Stimulated activated memory B cell treated with anti-CD40 and anti-IgM and Interleukin-4, amounts not matched to agents 10 μg/mL and 1 μg/mL and 100 μg/mL, for 72 hours (primary cell): Measurements from ENCODE around the gene LRRC46.

Source experiments
- ATAC-seq: fragments of 150-1000 bp; cut with Tn5 transposase; 2 replicates; pipeline ENCODE4 v1.10.0; 2021
- H3K27ac Mint-ChIP-seq: one replicate; pipeline ENCODE4 v1.8.0; 2022; ENCODE audit warnings: mild to moderate bottlenecking, mixed read lengths
- H3K27me3 Mint-ChIP-seq: one replicate; pipeline ENCODE4 v1.8.0; 2022; ENCODE audit warnings: mixed read lengths
- H3K36me3 Mint-ChIP-seq: one replicate; pipeline ENCODE4 v1.8.0; 2022; ENCODE audit warnings: mixed read lengths
- H3K4me1 Mint-ChIP-seq: one replicate; pipeline ENCODE4 v1.8.0; 2022; ENCODE audit warnings: mixed read lengths
- H3K4me3 Mint-ChIP-seq: one replicate; pipeline ENCODE4 v1.8.0; 2022; ENCODE audit warnings: mild to moderate bottlenecking, moderate library complexity, mixed read lengths
- H3K9me3 Mint-ChIP-seq: one replicate; pipeline ENCODE4 v1.8.0; 2022; ENCODE audit warnings: mixed read lengths

LRRC46 gene

DNA sequence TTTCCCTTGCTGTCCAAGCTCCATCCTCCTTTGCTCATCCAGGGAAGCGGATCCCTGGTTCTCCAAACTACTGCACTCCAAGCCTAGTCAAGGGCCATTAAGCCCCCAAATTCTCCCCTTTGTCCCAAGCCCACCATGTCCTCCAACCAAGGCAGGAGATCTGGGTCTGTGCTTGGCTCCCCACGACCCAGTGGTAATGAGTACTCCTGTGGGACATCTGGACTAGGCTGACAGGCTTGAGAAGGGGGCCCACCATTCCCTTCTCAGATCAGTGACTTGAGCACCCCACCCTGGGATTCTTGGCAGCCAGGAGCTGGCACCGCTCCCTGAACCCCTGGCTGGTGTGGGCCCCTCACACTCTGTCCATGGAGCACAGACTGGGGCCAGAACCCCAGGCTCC, 27.0 kb upstream of the LRRC46 start:
- no peak for ATAC-seq
- peaks cover 33% of the 10 kb centered on the region for H3K36me3 Mint-ChIP-seq
- H3K4me1 Mint-ChIP-seq: no peaks in the 10 kb centered on the region
- H3K27ac Mint-ChIP-seq: no peak overlapping the region
- no peaks in the 10 kb centered on the region for H3K9me3 Mint-ChIP-seq
- no peak overlapping the region for H3K4me3 Mint-ChIP-seq
- H3K27me3 Mint-ChIP-seq: no peaks in the 10 kb centered on the region

DNA sequence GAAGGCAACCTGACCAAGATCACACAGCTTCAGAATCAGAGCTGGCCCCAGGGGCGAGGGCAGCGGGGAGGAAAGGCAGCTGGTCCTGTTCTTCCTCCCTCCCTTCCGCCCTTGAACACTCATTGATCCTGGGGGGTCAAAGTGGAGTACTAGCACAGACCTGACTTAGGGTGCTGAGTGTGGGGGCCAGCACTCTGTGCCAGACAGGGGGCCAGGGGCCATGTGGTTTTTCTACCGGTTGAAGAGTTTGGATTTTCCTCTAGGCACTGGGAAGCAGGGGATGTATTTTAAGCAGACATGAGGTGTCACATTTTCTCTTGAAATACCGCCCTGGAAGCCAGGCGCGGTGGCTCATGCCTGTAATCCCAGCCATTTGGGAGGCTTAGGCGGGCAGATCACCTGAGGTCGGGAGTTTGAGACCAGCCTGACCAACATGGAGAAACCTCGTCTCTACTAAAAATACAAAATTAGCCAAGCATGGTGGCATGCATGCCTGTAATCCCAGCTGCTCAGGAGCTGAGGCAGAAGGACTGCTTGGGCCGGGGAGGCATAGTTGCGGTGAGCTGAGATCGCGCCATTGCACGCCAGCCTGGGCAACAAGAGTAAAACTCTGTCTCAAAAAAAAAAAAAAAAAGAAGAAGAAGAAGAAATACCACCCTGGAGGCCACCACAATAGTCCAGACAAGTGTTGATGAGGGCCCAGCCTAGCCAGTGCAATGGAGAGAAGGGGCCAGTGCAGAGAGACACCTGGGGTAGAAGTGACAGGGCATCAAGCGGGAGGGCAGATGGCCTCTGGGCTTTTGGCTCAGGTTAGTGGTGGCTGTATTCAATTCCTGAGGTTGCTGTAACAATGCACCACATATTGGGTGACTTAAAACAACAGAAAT, 25.2 kb upstream of the LRRC46 start:
- Mint-ChIP-seq H3K27me3 (no peaks in the 10 kb centered on the region), H3K36me3 (peaks cover 50% of the 10 kb centered on the region), H3K9me3 (no peaks in the 10 kb centered on the region), H3K4me3 (no peak overlapping the region), H3K4me1 (peaks cover 12% of the 10 kb centered on the region), H3K27ac (no peak overlapping the region)
- ATAC-seq: no peak

DNA sequence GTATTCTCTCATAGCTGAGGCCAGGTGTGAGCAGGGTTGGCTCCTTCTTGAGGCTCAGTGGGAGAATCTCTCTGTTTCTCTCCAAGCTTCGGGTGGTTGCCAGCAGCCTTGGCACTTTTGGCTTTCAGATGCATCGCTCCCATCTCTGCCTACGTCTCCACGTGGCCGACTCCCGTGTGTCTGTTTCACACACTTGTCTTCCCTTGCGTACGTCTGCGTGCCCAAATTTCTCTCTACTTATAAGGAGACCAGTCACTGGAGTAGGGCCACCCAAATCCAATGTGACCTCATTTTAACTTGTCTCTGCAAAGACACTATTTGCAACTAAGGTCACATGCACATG, 24.6 kb upstream of the LRRC46 start:
- no peak overlapping the region for H3K27ac Mint-ChIP-seq
- no peaks in the 10 kb centered on the region for H3K9me3 Mint-ChIP-seq
- H3K4me1 Mint-ChIP-seq: peaks cover 16% of the 10 kb centered on the region
- ATAC-seq: no peak
- H3K4me3 Mint-ChIP-seq: no peak overlapping the region
- H3K36me3 Mint-ChIP-seq: peaks cover 57% of the 10 kb centered on the region
- no peaks in the 10 kb centered on the region for H3K27me3 Mint-ChIP-seq

DNA sequence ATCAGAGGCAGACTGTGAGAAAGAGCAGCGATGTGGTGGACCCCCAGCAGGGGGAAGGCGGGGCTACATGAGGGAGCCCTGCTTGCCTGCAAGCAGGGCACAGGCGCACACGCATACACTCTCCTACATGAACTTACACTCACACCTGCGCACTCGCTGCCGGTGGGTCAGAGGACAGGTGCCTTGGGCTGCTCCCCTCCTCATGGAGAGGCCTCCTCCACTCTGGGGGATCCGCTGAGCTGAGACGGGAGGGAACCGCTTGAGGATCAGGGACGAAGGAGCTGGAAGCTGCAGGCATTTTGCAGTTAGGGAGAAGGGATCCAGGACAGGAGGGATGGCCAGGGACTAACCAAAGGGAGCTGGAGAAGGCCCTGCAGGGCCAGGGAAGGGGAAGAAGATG, 24.0 kb upstream of the LRRC46 start:
- no peaks in the 10 kb centered on the region for H3K27me3 Mint-ChIP-seq
- no peak overlapping the region for H3K27ac Mint-ChIP-seq
- no peak overlapping the region for H3K4me3 Mint-ChIP-seq
- H3K9me3 Mint-ChIP-seq: no peaks in the 10 kb centered on the region
- no peak for ATAC-seq
- H3K4me1 Mint-ChIP-seq: peaks cover 16% of the 10 kb centered on the region
- peaks cover 62% of the 10 kb centered on the region for H3K36me3 Mint-ChIP-seq

DNA sequence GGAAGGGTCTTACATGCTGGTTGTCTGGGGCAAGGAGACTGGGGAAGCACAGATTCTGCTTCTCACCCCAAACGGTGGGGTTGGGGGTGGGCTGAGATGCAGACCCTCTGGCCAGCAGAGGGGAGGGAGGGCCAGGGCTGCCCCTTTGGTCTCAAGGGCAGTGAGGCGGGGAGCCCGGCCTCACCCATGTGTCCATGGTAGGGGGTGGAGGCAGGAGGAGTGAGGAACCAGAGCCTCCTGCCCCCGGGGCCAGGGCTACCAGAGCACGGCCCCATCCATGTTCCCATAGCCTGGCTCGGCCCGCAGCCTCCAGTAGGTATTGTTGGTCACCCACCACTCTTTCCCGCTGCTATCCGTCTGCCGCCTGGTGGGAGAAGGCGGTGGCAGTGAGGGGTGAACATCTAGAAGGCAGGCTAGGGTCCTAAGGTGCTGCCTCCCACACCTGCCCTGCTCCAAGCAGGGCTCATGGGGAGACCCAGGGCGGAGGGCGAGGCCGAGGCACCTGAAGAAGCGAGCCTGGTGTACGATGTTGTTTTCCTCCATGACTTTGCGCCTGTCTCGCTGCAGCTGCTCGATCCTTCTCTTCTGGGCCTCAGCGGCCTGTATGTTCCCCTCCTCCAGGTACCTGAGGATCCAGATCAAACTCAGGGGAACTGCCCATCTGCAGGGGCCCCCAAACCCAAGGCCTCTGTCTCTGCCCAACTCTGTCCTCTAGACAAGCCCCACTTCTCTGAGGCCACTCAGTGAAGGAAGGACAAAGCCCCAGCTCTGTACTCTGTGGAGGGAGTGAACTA, 23.2 kb upstream of the LRRC46 start:
- no peak for ATAC-seq
- Mint-ChIP-seq H3K27me3 (no peaks in the 10 kb centered on the region), H3K36me3 (peaks cover 70% of the 10 kb centered on the region), H3K4me3 (no peak overlapping the region), H3K27ac (no peak overlapping the region), H3K4me1 (peaks cover 16% of the 10 kb centered on the region), H3K9me3 (no peaks in the 10 kb centered on the region)

GRCh38 chr17:47808830-47809480, 22.5 kb upstream of the LRRC46 start:
- Mint-ChIP-seq H3K4me3 (no peak overlapping the region), H3K36me3 (peaks cover 71% of the 10 kb centered on the region), H3K27me3 (no peaks in the 10 kb centered on the region), H3K9me3 (no peaks in the 10 kb centered on the region), H3K27ac (no peak overlapping the region), H3K4me1 (peaks cover 16% of the 10 kb centered on the region)
- ATAC-seq: no peak

DNA sequence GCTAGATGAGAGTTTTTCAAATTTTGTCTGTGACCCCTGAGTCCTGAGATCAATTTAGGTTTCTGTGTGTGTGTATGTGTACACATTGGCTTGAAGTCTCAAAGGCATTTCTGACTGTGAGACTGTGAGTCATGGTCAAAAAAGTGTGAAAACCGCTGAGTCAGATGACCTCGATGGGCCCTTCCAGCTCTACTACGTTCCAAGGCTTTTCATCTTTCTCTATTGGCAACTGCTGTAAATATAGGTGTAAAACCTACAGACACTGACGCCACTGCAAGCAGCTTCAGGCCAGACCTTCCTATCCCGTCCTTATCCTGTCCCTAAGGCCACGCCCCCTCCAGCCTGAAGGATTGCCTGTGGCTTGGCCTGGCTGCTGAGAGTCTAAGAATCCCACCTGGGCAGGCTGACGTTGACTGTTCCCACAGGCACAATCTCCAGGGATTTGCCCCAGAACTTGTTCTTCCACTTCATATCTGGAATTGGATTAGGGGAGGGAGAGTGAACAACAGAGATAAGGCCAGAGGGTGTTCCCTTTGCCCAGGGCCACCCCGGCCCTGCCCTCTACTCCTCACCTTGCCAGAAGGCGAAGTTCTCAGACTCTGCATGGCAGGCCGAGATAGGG, 21.2 kb upstream of the LRRC46 start:
- H3K36me3 Mint-ChIP-seq: peaks cover 81% of the 10 kb centered on the region
- peak overlapping the region; percentile 38 for H3K27ac Mint-ChIP-seq
- peaks cover 16% of the 10 kb centered on the region for H3K4me1 Mint-ChIP-seq
- H3K27me3 Mint-ChIP-seq: no peaks in the 10 kb centered on the region
- ATAC-seq: no peak
- H3K9me3 Mint-ChIP-seq: no peaks in the 10 kb centered on the region
- no peak overlapping the region for H3K4me3 Mint-ChIP-seq

DNA sequence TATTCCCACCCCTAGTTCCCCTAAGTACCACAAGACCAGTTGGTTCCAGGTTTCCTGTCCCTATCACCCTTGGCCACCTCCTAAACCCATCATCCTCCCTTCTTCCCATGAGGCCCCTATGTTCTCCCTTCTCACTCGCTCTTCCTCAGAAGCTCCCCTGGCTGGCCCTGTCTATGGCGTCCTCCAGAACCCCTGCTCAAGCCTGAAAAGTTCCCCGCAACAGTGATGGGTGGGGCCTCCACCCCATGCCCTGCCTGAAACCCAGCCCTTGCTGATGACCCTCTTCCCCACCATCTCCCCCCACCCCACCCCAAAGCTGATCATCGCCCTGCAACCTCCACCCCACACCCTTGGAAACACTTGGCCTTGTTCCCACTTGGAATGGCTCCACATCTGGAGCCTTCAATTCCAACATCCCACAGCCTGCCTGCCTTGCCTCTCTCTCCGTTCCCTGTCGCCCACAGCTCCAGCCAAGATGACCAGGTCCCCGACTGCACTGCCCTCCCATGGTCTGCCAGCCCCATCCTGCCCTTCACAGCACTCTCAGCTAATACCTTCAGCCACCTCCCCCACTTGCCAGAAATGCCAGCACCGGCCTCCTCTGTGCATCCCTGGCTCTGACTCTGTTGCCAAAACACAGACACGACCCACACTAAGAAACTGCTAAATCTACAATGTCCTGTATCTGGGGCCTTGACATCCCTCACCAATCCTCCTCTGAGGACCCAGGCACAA, 20.4 kb upstream of the LRRC46 start:
- no peaks in the 10 kb centered on the region for H3K27me3 Mint-ChIP-seq

GRCh38 chr17:47811709-47812108, 19.8 kb upstream of the LRRC46 start:
- H3K4me1 Mint-ChIP-seq: peaks cover 16% of the 10 kb centered on the region
- H3K4me3 Mint-ChIP-seq: no peak overlapping the region
- H3K27ac Mint-ChIP-seq: no peak overlapping the region

More for the DNA sequence above, 20.4 kb upstream of the LRRC46 start:
- Mint-ChIP-seq H3K4me1 (peaks cover 16% of the 10 kb centered on the region), H3K9me3 (no peaks in the 10 kb centered on the region), H3K36me3 (peaks cover 84% of the 10 kb centered on the region), H3K27ac (peak overlapping the region; percentile 38), H3K4me3 (no peak overlapping the region)
- no peak for ATAC-seq

DNA sequence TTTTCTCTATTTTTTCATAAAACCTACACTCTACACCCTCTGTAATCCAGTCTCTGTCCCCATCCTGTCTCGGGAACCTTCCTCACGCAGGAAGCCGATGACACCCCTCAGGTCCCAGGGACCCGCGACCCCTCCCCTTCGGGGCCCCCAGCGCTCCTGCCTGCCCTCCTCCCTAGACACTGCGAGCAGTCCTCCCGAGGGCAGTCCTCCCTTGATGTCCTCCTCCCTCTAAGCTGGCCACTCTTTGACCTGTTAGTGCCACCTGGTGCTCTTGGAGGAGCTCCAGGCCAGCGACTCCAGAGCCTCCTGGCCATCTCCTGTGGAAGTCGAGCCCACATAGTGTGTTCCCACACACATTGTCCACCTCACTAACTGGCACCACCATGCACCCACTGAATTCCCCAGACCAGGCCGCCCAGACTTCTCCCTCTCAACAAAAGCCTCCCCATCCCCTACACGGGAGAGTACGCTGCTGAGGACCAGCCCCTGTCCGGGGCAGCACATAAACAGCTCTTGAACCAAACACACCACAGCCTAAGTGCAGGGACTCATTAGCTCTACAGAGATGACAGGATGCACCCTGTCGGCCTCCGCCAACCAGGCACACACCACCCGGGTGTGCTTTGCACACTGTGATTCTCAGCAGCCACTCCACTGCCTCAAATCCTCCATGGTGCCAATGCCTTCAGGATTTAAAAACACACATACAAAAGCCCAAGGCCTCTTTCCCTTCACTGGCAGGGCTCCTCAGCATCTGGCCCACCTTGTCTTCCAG, 19.1 kb upstream of the LRRC46 start:
- no peaks in the 10 kb centered on the region for H3K27me3 Mint-ChIP-seq
- H3K27ac Mint-ChIP-seq: no peak overlapping the region
- ATAC-seq: no peak
- H3K36me3 Mint-ChIP-seq: peaks cover 83% of the 10 kb centered on the region
- H3K4me3 Mint-ChIP-seq: no peak overlapping the region
- no peaks in the 10 kb centered on the region for H3K9me3 Mint-ChIP-seq
- peaks cover 16% of the 10 kb centered on the region for H3K4me1 Mint-ChIP-seq

More at GRCh38 chr17:47811709-47812108, 19.8 kb upstream of the LRRC46 start:
- no peaks in the 10 kb centered on the region for H3K9me3 Mint-ChIP-seq
- no peaks in the 10 kb centered on the region for H3K27me3 Mint-ChIP-seq
- H3K36me3 Mint-ChIP-seq: peaks cover 84% of the 10 kb centered on the region
- no peak for ATAC-seq

DNA sequence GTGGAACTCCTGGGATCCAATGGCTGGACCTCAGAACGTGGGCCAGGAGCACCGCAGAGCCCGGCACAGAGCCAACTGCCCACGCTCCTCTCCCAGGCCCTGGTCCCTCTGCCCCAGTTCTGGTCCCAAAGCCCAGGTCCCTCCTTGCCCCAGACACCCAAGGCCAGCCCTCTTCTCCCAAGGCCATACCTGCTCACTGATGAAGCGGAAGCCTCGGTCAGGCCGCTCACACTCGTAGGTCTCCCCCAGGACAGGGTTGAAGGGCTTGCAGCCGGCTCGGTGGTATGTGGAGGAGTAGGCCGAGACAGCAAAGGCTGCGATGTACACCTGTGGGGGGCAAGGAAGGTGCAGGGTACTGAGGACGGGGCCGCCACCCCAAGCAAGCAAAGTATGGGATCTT, 18.4 kb upstream of the LRRC46 start:
- Mint-ChIP-seq H3K4me1 (peaks cover 16% of the 10 kb centered on the region), H3K27me3 (no peaks in the 10 kb centered on the region), H3K27ac (no peak overlapping the region), H3K4me3 (no peak overlapping the region), H3K9me3 (no peaks in the 10 kb centered on the region), H3K36me3 (peaks cover 82% of the 10 kb centered on the region)
- ATAC-seq: no peak

DNA sequence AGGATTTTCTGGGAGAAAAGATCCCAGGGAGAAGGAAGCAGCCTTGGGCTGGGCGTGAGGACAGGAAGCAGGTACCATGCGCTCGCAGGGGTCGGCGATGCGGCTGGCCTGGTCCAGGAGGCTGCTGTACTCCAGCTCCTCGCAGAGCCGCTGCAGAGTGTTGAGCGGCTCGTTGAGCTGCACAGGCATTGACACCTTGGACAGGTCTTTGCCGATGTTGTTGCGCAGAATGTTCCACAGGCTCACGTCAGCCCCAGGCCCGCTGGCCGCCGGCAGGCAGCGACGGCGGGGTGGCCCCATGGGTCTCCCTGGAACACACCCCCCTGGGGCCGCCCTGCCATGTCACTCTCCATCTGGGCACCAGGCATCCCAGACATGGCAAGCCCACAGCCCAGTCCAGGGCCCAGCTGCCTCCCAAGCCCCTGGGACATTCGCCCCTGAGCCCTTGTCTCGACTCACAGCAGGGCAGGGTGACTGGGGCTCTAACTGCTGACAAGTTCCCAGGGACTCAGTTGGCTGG, 17.9 kb upstream of the LRRC46 start:
- Mint-ChIP-seq H3K36me3 (peaks cover 77% of the 10 kb centered on the region), H3K4me1 (peaks cover 16% of the 10 kb centered on the region), H3K27ac (no peak overlapping the region), H3K9me3 (no peaks in the 10 kb centered on the region), H3K27me3 (no peaks in the 10 kb centered on the region), H3K4me3 (no peak overlapping the region)
- ATAC-seq: no peak

DNA sequence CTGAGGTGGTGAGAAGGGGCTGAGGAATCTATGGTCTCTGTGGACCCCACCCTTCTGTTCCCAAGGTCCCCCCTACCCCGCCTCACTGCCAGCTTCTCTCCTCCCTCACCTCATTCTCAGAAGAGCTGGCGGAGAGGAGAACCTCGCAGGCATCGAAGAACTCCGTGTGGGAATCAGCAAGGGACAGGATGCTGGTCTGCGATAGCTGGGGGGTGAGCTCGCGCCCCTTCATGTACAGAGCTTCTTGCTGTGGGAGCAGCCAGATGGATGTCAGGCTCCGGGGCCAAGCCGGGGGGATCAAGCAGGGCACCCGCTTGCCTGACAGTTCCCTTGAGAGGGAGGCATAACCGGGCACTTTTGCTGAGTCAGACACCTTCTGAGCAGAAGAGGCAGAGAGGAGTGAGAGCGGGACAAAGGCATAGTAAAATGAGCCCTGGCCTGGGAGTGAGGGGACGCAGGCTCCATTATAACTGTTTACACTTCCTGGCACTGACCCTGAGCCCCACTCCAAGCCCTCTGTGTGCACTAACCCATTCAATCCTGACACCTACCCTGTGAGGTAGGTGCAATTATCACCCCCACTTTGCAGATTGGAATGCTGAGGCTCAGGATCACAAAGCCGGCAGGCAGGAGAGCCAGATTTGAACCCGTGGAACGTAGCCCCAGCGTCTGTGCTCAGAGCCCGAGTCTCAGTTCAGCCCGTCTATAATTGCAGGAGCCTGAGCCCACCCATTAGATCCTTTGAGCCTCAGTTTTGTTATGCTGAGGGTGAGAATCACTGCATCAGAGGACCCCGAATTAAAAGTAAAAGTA, 16.2 kb upstream of the LRRC46 start:
- H3K27me3 Mint-ChIP-seq: no peaks in the 10 kb centered on the region
- no peak for ATAC-seq
- H3K4me3 Mint-ChIP-seq: no peak overlapping the region
- no peaks in the 10 kb centered on the region for H3K9me3 Mint-ChIP-seq
- no peak overlapping the region for H3K27ac Mint-ChIP-seq
- H3K4me1 Mint-ChIP-seq: peaks cover 17% of the 10 kb centered on the region
- H3K36me3 Mint-ChIP-seq: peaks cover 63% of the 10 kb centered on the region
